H1 (cell line): ENCODE results near the gene ARHGAP4.

Experiments used
- BRCA1 ChIP-seq: IDR thresholded peaks from 2 replicates; pipeline ENCODE4 v1.6.1; 2012; ENCODE audit warnings: low read depth, low read length, improper control_type of control experiment
- CEBPB ChIP-seq: IDR thresholded peaks from 2 replicates; pipeline ENCODE4 v1.6.1; 2012; ENCODE audit warnings: low read depth, low read length
- CTCF ChIP-seq, 3 experiments: IDR thresholded peaks; 1 replicate in 2 of 3; 2 replicates in 1 of 3; pipeline versions ENCODE4 v1.5.1 to v1.6.1; 2011; ENCODE audit warnings: low read length in 3 of 3, mild to moderate bottlenecking in 3 of 3, inconsistent platforms in 2 of 3, low read depth in 1 of 3, moderate library complexity in 1 of 3; ENCODE audit not compliant: insufficient read depth in 1 of 3; ENCODE audit errors: control extremely low read depth in 1 of 3
- EP300 ChIP-seq, 2 experiments: IDR thresholded peaks; 1 replicate in 1 of 2; 2 replicates in 1 of 2; pipeline ENCODE4 v1.6.1; 2011 to 2012; ENCODE audit warnings: low read depth in 2 of 2, low read length in 2 of 2, mild to moderate bottlenecking in 2 of 2, borderline replicate concordance in 1 of 2, inconsistent platforms in 1 of 2, moderate library complexity in 1 of 2
- FOSL1 ChIP-seq: IDR thresholded peaks from 2 replicates; pipeline ENCODE4 v1.6.1; 2011; ENCODE audit warnings: mild to moderate bottlenecking, low read depth, low read length, moderate library complexity; ENCODE audit not compliant: insufficient read depth
- POLR2A ChIP-seq, 2 experiments: IDR thresholded peaks; 1 replicate in 1 of 2; 2 replicates in 1 of 2; pipeline ENCODE4 v1.6.1; 2011; ENCODE audit warnings: low read depth in 2 of 2, low read length in 2 of 2, mild to moderate bottlenecking in 2 of 2; ENCODE audit errors: control extremely low read depth in 1 of 2
- RFX5 ChIP-seq: IDR thresholded peaks from 2 replicates; pipeline ENCODE4 v1.6.1; 2011; ENCODE audit warnings: low read depth, low read length, improper control_type of control experiment, borderline replicate concordance
- RNF2 ChIP-seq: fragments of 200-900, 300-1000 bp; sonication (generic); IDR thresholded peaks from 2 replicates; pipeline ENCODE4 v1.7.1; 2016; ENCODE audit warnings: borderline replicate concordance, low read depth, mild to moderate bottlenecking, antibody characterized with exemption, low read length; ENCODE audit not compliant: poor library complexity, severe bottlenecking; ENCODE audit errors: missing control alignments
- SRF ChIP-seq: IDR thresholded peaks from 2 replicates; pipeline ENCODE4 v1.6.1; 2011; ENCODE audit warnings: mild to moderate bottlenecking, low read depth, low read length, moderate library complexity
- TF ChIP-seq, protein P1 (sequence below): IDR thresholded peaks from 2 replicates; pipeline ENCODE4 v1.6.1; 2011; ENCODE audit warnings: low read length, improper control_type of control experiment
- TF ChIP-seq, protein P2 (sequence below): IDR thresholded peaks from 2 replicates; pipeline ENCODE4 v1.6.1; 2012; ENCODE audit warnings: inconsistent platforms

- TF ChIP-seq CTCF (IDR thresholded peaks at IDR 0.05; ENCODE audit: control extremely low read depth in 1 of 3, insufficient read depth in 1 of 3, low read depth in 1 of 3, low read length in 3 of 3) (no peak), SRF (no peak), RFX5 (no peak), FOSL1 (no peak), POLR2A (IDR thresholded peaks at IDR 0.05; ENCODE audit: control extremely low read depth in 1 of 2, low read depth in 2 of 2, low read length in 2 of 2) (no peak), CEBPB (no peak), RNF2 (no peak), BRCA1 (no peak), EP300 (IDR thresholded peaks at IDR 0.05; ENCODE audit: borderline replicate concordance in 1 of 2, low read depth in 2 of 2, low read length in 2 of 2) (no peak)
- TF ChIP-seq, protein P1, sequence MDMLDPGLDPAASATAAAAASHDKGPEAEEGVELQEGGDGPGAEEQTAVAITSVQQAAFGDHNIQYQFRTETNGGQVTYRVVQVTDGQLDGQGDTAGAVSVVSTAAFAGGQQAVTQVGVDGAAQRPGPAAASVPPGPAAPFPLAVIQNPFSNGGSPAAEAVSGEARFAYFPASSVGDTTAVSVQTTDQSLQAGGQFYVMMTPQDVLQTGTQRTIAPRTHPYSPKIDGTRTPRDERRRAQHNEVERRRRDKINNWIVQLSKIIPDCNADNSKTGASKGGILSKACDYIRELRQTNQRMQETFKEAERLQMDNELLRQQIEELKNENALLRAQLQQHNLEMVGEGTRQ = no peak
- TF ChIP-seq, protein P2, sequence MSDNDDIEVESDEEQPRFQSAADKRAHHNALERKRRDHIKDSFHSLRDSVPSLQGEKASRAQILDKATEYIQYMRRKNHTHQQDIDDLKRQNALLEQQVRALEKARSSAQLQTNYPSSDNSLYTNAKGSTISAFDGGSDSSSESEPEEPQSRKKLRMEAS = no peak
Observed at GRCh38 chrX:153973127-153974002, 47.3 kb upstream of the ARHGAP4 start.
